HG03342 (cell line): Measurements from ENCODE around the gene DHRS2.

Experiments used
- ATAC-seq: cut with Tn5 transposase; IDR thresholded peaks from one replicate; pipeline ENCODE4 v1.9.1; 2021; ENCODE audit warnings: mild to moderate bottlenecking, moderate library complexity; ENCODE audit not compliant: unreplicated experiment

DHRS2 gene

GRCh38 chr14:23612354-23612732 is 23.8 kb upstream of the DHRS2 start:
- no peak for ATAC-seq

DNA sequence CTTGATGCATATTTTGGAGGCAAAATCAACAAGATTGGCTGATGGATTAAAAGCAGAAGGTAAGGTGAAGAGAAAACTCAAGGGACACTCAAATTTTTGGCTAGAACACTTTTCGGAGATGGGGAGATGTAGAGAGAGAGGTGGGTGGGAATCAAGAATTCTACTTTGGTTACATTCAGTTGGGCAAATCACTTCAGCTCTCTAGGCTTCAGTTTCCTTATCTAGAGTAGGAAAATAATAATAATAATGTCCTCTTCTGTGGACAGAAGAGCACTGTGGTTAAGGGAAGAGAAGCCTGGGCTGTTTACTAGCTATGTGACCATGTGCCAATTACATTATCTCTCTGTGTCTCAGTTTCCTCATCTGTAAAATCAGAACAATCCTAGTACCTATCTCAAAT is 23.4 kb upstream of the DHRS2 start:
- no peak for ATAC-seq

GRCh38 chr14:23613242-23614070 is 22.7 kb upstream of the DHRS2 start:
- ATAC-seq: no peak

GRCh38 chr14:23614395-23614828 is 21.8 kb upstream of the DHRS2 start:
- ATAC-seq: no peak

DNA sequence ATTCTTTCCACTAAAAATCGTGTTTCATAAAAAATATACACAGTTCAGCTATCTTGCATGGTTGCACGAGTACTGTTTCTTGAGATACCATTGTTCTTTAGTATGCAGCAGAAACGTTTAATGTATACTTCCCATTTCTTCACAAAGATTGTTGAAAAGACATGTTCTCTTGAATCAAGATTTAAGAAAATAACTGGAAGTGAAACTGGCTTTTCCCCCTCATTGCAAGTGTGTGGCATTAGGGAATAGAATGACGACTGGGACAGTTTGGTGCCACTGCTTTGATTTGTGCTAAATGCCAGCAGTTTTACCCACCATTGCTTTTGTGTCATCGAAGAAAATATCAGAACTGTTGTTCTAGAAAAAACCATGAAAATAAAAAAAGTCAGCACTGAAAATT is 20.3 kb upstream of the DHRS2 start:
- ATAC-seq: no peak

DNA sequence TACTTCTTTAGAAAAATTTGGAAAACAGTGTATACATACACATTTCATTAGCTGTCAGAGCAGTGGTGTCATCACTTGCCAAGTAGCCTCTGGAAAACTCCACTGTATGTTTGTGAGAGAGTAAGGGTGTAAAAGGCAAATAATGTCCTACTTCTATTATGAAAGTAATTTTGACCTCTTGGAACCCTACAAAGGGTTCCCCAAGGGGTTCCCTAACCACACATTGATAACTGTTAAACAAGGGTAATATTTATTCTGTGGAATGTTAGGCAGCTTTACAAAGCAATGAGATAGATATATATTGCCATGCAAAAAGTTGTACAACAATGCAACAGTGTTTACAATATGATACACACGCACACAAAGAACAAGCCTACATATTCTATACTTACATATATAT is 18.6 kb upstream of the DHRS2 start:
- no peak for ATAC-seq

DNA sequence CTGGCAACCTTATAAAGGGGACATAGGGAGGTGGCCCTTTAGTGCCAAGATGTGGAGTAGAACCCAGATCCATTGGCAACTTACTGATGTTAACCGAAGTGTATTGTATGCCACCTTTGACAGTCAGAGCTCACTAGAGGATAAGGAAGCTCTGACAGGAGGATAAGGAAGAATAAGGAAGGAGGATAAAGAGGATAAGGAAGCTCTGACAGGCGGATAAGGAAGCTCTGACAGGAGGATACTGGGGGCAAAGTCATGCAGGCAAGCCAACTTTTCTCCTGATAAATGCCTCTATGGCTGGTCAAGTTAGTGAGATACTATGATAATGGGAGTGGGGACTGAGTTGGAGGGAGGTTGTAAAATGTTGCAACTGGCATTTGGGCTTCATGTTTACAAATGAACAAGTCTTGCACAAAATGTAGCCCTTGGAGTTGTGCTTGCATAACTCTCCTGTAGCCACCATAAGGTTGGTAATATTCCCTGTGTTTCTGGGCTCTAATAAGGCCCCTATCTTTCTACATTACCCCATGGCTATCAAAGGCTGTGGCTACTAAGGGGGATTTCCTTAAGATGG is 17.7 kb upstream of the DHRS2 start:
- ATAC-seq: no peak

- no peak for ATAC-seq
These were observed 15.9 kb upstream of the DHRS2 start for GRCh38 chr14:23620177-23620702.

- ATAC-seq: no peak
These were observed 14.8 kb upstream of the DHRS2 start for GRCh38 chr14:23621204-23621931.

DNA sequence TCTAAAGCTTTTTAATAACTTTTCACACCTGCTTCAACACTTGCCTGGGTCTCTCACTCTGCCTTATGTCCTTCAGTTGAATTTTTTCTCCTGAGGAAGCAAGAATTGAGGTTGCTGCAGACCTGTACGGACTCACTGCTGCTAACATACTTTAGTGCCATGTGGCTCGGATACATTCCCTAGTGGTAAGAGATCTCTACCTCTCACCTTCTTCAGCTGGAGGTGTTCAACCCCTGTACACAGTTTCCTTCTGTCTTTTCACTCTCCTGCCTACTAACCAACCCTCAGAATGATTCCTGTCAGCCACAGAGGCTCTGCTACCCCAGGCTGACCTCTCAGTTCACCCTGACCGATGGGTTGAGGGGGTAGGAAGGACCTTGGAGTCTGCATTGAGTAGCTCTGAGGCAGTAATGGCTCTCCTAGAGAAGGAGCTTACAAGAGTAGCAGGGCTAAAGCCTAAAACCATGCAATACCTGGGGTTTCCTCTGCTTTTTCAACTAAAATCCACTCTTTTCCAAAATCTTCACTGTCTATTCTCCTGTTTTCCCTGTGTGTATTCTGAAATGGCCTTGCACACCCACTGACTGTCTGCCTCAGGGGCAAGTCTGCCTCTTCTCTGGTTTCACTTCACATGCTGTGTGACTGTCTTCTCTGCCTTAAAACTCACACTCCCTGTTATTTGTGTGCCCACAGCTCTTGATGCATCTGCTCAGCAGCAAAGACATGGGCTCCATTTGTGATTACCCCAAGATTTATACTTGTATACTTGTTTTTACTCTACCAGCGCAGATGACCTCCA is 14.0 kb upstream of the DHRS2 start:
- no peak for ATAC-seq

- ATAC-seq: no peak
These were observed 13.2 kb upstream of the DHRS2 start for GRCh38 chr14:23622990-23623389.

GRCh38 chr14:23623962-23624361 is 12.2 kb upstream of the DHRS2 start:
- no peak for ATAC-seq

DNA sequence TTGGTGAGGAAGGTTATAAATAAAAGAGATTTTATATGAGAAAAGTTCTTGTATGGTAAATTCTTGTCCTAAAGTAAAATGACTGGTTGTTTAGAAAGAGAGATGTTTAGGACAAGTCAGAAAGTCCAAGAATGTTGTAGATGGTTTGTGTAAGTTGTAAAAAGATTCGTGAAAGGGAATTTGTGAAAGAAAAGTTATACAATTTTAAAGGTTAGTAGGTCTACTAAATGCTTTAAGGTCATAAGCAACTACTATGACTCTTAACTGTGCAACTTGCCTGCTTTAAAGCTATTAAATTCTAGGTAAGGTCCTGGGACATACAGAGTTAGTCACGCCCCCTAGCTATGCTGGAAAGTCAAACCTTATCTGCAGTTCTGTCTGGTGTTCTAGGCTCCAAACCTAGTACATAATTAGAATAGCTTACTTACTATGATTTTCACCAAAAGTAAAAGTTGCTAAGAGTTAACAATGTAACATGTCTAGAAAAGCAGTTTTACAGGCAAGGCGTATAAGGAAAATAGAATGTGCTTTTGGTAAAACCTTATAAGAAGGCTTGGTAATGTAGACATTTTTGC is 11.2 kb upstream of the DHRS2 start:
- ATAC-seq: no peak

DNA sequence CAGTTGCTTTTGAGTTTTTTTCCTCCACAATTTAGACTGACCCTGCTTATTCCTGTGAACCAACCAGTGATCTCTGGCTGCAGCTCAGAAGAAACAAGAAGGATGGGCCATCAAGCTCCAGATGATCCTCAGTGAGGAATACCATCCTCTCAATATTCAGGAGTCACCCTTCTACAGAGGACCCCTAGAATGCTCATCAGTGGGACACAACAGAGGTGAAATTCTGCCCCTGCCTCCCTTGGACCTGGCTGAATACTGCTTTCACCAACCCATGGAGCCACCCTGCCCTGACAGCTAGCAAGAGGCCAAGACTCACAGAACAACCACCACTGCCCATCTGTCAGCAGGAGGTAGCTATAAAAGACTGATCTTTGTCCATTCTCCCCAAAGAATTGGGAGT is 9.2 kb upstream of the DHRS2 start:
- no peak for ATAC-seq

GRCh38 chr14:23627961-23628360 is 8.2 kb upstream of the DHRS2 start:
- ATAC-seq: no peak

DNA sequence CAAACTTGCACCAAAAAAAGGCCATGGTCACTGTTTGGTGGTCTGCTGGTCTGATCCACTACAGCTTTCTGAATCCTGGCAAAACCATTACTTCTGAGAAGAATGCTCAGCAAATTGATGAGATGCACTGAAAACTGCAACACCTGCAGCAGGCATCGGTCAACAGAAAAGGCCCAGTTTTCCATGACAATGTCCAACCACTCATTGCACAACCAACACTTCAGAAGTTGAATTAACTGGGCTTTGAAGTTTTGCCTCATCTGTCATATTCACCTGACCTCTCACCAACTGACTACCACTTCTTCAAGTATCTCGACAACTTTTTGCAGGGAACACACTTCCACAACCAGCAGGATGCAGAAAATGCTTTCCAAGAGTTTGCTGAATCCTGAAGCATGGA is 7.0 kb upstream of the DHRS2 start:
- ATAC-seq: no peak

DNA sequence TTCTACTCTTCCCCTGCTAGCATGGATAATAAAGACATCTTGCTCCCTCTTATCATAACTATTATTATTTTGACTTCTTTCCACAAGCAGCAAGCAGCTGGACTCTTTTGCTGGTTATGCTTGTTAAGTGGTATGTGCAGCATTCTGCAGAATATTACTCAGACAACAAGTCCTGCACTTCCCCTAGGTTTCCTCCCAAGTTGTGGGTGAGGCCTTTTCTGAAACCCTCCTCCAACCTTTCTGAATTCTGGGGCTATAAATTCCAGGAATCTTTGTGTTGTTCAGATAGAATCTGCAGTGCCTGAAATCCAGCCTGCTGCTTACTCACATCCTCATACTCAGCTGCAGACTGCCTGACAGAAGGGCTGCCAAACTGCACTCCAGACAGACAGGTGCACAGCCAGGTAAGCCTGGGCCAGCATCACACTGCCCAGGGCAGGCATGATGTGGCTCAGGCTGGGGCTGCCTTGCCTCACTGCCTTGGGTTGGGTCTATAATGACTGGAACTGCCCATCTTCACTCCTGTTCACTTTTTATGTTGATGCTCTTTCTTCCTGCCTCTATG is 6.2 kb upstream of the DHRS2 start:
- no peak for ATAC-seq

- no peak for ATAC-seq
These were observed 5.5 kb upstream of the DHRS2 start for GRCh38 chr14:23630687-23631086.

DNA sequence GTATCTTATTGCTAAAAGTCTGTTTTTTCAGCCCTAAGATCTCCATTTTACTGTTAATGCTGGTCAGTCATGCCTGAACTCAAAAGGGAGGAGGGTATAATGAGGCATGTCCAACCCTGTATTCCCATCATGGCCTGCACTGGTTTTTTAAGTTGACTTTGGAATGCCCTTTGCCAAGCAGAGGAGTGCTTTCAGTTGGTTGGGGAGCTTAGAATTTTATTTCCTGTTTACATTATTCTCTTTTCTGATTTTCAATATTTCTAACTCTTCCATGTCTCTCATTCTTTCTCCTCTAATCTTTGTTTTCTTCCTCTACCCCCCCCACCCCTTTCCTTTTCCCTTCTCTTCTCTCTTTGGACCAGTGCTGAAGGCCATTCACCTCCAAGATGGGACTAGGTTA is 4.9 kb upstream of the DHRS2 start:
- no peak for ATAC-seq

DNA sequence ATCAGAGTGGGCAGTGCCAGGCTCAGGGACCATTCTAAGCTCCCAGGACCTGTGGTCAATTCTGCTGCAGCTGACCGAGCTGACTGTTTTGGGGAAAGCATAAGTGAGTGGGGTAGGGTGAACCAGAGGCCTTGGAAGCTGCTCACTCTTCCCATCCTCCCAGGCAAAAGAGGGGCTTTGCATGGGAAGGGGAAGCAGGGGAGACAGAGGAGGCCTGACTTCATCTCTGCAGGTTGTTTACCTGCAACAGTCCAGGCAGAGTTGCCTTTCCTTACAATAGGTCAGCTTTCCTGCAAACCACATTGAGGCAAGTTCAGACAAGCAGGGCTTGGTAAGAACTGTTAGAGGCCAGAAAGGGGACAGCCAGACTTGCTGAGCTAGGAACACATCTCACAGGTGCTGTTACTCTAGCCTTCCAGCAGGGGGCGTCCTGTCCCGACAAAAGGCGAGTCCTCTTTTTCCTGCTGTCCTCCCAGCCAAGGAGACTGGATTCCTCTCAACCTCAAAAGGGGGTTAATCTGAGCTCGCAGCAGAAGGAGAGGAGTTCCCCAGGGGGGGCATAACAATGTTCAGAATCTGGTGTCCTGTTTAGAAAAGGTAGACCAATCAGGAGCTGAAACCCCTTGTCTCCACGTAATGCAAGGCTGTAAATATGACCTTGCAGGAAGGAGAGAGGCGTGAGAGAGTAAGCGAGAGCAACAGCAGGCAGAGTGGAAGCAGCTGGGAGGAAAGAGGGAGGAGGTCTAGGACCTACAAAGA is 4.3 kb upstream of the DHRS2 start:
- peak; percentile 59 for ATAC-seq
